Activated CD4-positive, alpha-beta T cell treated with anti-CD3 and anti-CD28 coated beads for 1 hour (primary cell): ENCODE measurements around the gene SPECC1.
"Not testable (repeated sequence)": the region's sequence is repeated elsewhere in the genome, so short reads cannot be mapped to it uniquely, and the experiment has no call there.

Experiments
- DNase-seq: peaks from one replicate; pipeline ENCODE4 v3.0.0-alpha.2; 2020

SPECC1 gene, protein sequence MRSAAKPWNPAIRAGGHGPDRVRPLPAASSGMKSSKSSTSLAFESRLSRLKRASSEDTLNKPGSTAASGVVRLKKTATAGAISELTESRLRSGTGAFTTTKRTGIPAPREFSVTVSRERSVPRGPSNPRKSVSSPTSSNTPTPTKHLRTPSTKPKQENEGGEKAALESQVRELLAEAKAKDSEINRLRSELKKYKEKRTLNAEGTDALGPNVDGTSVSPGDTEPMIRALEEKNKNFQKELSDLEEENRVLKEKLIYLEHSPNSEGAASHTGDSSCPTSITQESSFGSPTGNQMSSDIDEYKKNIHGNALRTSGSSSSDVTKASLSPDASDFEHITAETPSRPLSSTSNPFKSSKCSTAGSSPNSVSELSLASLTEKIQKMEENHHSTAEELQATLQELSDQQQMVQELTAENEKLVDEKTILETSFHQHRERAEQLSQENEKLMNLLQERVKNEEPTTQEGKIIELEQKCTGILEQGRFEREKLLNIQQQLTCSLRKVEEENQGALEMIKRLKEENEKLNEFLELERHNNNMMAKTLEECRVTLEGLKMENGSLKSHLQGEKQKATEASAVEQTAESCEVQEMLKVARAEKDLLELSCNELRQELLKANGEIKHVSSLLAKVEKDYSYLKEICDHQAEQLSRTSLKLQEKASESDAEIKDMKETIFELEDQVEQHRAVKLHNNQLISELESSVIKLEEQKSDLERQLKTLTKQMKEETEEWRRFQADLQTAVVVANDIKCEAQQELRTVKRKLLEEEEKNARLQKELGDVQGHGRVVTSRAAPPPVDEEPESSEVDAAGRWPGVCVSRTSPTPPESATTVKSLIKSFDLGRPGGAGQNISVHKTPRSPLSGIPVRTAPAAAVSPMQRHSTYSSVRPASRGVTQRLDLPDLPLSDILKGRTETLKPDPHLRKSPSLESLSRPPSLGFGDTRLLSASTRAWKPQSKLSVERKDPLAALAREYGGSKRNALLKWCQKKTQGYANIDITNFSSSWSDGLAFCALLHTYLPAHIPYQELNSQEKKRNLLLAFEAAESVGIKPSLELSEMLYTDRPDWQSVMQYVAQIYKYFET

DNA sequence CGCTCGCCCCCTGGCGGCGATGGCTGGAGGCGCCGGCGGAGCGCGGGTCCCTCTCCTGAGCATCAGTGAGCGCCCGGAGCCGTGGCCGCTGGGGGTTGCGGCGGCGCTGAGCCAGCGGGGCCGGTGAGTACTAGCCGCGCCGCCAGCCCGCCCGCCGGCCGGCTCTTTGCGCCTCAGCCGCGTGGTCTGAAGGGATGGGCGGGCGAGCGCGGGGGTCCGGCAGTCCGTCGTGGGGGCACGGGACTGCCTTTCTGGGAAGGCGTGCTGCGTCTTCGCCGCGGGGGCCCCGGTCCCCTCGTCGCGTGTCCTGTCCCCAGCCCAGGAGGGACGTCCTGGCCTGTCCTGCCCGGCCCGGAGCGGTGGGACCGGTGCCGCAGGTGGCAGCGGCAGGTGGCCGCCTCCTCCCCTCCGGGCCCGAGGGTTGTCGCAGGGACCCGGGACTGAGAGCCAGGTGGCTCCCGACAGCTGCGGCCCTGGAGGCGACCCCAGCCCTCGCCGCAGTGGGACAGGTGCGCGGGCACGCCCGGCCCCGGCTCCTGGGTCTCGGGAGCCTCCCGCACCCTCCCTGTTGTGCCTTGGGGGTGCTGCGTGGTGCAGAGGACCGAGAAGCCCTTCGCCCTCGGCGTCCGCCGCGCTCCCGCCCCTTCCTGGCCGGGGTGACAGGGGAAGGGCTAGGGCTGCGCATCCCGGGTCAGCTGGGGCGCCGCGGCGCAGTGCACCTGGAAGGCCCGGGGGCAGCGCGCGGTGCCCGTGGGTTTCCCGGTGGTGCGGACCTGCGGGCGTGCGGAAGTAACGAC is at the start of gene SPECC1:
Gene SPECC1, plus strand, starts transcription at position 58 of the 797 bp plus-strand sequence. CDS start 87,293 bp downstream, outside the sequence.
- DNase-seq, result peak; percentile 80

GRCh38 chr17:19962954-19963353 is 46.2 kb upstream of the SPECC1 start:
- not testable (repeated sequence) for DNase-seq

- no peak for DNase-seq
Measured at GRCh38 chr17:19973156-19973555, 36.0 kb upstream of the SPECC1 start.

DNA sequence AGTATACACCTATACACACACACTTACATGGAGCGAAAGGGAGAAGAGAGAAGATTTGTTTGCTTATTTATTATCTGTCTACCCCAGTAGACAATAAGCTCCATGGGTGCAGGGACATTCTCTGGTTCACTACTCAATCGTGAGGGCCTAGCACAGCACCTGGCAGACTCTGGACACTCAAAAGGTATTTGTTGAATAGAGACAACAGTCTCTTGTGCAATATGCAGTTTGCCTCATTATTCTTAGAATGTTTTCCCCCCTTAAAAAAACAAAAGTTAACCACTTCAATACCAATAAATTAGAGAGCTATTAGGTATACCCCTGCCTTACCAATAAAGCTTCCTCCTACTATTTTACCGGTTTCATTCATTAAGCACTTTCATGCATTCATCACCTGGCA is 33.6 kb upstream of the SPECC1 start:
- no peak for DNase-seq

GRCh38 chr17:19977293-19978208 is 31.6 kb upstream of the SPECC1 start, which contains the start of gene AKAP10:
Gene AKAP10, minus strand, starts transcription at chr17:19977828. Its CDS starts 149 bp downstream, at chr17:19977679.
- peak; percentile 87 for DNase-seq

DNA sequence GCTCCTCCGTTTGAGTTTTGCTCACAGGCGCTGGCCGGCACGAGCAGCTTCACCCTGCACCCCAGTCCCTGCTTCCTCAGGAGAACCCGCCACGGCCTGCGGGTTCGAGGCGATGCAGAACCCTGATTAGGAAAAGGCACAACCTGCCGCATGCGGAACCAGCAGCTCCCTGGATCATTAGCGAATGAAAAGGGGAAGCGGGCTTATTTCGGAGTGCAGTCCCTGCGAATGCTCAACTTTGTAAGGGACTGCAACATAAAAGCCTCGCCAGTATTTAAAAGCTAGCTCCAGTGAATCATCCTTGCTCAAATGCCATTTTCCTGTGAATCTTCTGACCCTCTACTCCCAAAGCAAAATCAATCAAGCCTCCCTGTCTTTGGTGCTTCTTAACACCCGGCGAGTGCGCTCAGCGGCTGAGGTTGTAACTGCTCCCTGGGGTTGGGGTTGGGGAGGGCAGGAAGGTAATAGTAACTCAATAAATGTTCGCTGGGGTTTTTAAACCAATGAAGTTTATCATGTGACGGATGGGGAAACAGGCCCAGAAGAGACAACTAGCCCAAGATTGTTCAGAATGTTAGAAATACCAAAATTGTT is 30.9 kb upstream of the SPECC1 start:
- DNase-seq, result no peak

GRCh38 chr17:19978805-19979211 is 30.4 kb upstream of the SPECC1 start:
- no peak for DNase-seq

- DNase-seq, result no peak
Measured at GRCh38 chr17:19979917-19980770, 29.0 kb upstream of the SPECC1 start.

- DNase-seq, result no peak
Measured at GRCh38 chr17:19986941-19987861, 22.0 kb upstream of the SPECC1 start.

DNA sequence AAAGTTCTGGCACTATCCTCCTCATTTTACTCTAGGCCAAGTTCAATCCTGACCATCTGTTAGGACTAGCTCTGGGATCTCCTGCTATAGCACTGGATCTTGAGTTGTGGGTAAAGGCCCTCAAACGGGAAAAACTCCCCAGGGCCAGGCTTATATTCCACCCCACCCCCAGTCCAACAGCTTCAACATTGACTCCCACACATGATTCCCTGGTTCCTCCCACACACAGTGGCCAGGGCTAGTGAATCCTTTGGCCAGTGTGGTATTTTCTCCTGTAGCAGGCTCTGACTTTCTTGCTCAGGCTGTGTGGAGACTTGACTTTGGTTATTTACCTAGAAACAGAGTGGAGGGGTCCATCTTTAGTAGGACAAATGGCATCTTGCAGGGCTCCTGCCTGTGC is 21.3 kb upstream of the SPECC1 start:
- DNase-seq, result no peak

DNA sequence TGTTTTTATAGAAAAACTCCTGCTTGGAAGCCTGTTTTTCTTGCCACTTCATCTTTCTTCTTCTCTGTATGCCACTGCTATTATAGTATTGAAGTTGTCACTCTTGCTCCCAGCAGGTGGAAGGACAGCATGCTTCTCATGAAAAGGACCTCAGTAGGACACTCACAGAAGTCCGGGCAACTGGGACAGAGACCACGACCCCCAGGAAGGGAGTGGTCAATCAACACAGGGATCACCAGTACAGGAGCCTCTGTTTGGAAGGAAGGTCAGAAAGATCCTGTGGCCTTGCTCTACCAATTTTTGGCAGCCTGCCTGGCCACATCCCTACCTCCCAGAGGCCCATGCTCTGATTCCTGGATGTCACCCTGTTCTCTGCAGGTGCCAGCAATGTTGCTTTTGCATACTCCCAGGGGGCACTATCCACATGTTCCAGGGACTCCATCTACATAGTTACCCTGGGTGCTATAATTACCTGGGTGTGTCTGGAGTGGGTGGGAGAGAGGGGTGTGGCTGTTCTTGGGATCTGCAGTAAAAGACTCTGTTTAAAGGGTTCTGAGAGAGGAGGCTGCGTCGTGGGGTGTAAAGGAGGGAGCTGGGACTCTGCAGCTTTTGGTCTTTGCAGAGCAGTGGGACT is 17.8 kb upstream of the SPECC1 start:
- DNase-seq, result no peak

DNA sequence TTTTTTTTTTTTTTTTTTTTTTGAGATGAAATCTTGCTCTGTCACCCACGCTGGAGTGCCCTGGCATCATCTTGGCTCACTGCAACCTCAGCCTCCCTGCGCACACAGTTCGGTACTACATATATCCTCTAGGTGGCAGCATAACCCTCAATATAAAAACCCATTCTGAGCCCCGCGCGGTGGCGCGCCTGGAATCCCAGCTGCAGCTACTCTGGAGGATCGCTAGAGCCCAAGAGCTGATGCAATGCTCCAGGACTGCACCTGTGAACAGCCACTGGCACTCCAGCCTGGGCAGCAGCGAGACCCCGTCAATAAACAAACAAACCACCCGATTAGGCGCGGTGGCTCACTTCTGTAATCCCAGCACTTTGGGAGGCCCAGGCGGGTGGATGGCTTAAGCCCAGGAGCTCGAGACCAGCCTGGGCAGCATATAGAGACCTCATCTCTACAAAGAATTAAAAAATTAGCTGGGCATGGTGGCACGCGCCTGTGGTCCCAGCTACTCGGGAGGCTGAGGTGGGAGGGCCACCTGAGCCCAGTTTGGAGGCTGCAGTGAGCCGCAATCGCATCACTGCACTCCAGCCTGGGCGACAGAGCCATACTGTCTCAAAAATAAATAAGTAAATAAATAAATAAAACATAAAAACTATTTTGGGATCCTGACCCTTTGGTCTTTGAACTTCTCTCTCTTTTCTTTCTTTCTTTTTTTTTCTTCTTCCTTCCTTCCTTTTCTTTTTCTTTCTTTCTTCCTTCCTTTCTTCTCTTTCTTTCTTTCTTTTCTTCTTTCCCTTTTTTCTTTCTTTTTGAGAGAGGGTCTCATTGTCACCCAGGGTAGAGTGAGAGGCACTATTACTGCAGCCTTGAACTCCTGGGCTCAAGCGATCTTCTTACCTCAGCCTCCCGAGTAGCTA is 16.1 kb upstream of the SPECC1 start:
- DNase-seq, result peak; percentile 58

DNA sequence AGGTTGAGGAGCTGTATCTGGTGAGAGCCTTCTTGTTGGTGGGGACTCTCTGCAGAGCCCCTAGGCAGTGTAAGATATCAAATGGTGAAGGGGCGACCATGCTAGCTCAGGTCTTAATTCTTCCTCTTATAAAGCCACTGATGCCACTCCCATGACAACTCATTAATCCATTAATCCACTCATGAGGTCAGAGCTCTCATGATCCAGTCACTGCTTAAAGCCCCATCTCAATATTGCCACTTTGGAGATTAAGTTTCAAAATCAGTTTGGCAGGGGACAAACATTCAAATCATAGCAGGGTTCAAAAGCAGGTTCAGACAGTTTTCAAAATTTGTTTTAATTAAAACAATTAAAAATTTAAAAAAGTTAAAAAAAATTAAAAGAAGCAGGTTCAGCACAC is 13.1 kb upstream of the SPECC1 start:
- DNase-seq, result no peak

DNA sequence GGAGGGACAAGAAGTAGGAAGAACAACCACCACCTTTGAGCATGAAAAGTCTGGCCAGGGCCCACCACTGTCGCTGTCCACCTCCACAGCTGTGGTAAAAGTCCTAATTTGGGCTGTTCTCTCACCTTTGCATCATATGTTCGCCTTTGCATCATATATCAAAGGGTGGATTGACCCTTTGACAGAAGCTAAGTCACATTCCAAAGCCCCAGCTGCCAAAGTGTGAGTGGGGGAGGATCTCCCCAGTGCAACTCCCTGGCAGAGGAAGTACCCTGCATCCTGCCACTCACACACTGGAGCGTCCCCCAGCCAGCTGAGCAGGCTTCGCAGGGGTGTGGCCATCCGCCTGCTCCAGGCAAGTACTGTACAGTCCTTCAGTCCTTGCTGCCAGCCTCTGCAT is 12.7 kb upstream of the SPECC1 start:
- no peak for DNase-seq

DNA sequence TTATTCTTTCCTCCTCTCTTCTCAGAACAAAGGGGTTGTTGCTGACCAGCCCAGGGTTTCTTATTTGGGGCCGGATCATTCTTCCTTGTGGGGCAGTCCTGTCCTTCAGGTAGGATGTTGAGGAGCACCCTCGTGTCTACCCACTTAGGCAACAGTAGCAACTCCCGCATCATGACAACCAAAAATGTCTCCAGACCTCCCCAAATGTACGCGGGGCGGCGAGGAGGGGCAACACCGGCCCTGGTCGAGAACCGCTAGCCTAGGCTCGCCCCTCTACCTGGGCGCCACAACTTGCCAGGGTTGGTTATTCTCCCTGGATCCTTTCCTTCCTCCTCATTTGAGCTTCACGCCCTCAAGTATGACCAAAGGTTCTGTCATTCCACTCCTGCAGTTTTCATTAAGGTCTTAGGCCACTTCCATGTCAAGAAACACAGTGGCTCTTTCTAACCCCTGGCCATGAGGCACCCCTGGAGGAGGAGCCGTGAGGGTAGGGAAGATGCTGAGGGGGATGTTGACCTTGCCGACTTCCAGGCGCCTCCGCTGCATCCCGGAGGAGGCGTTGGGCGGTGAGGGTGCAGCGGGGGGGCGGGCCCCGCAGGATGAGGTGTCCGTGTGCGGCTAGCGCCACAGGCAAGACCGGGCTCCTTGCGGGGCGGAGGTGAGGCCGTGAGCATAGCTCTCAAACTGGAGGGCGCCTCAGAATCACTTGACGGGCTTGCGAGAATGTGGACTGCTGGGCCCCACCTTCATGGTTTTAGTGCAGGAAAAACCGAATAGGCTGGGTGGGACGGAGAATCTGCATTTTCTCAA is 712 bp upstream of the SPECC1 start:
- no peak for DNase-seq

- DNase-seq, result no peak
Measured at GRCh38 chr17:20009052-20009301, 182 bp upstream of the SPECC1 start.
